DND-41 (cell line): ENCODE results near the gene ST8SIA1.
A peak's percentile ranks its signal among the peaks of the same experiment; 100 is the strongest.

Experiments
- ATAC-seq: fragments of 200-7000 bp; cut with Tn5 transposase; 3 replicates; pipeline ENCODE4 v1.9.1; 2021; ENCODE audit warnings: low read depth; ENCODE audit not compliant: insufficient read depth
- DNase-seq: peaks from one replicate; pipeline ENCODE4 v3.0.0-alpha.2; 2020
- H2AFZ ChIP-seq: 2 replicates; pipeline ENCODE4 v1.6.0; 2012; ENCODE audit warnings: low read depth, low read length
- H3K27ac ChIP-seq: 2 replicates; pipeline ENCODE4 v1.5.1; 2012; ENCODE audit warnings: low read length, inconsistent platforms
- H3K27me3 ChIP-seq: fragments of 200-600 bp; sonication (generic); 2 replicates; pipeline ENCODE4 v1.6.0; 2012; ENCODE audit warnings: low read length, mild to moderate bottlenecking, inconsistent platforms; ENCODE audit not compliant: insufficient read depth, poor library complexity
- H3K36me3 ChIP-seq: 2 replicates; pipeline ENCODE4 v1.5.1; 2012; ENCODE audit warnings: low read length, inconsistent platforms; ENCODE audit not compliant: insufficient read depth
- H3K4me1 ChIP-seq: 2 replicates; pipeline ENCODE4 v1.5.1; 2012; ENCODE audit warnings: mild to moderate bottlenecking, low read length; ENCODE audit not compliant: insufficient read depth
- H3K4me2 ChIP-seq: 2 replicates; pipeline ENCODE4 v1.6.0; 2012; ENCODE audit warnings: mild to moderate bottlenecking, moderate library complexity, low read length, inconsistent platforms; ENCODE audit not compliant: insufficient read depth
- H3K4me3 ChIP-seq, 2 experiments: fragments of 200-600 bp in 1 of 2; shearing (Covaris generic) in 1 of 2; 2 replicates each; pipeline ENCODE4 v1.5.1; 2012 to 2016; ENCODE audit warnings: inconsistent platforms in 2 of 2, low read length in 2 of 2, mild to moderate bottlenecking in 2 of 2, low read depth in 1 of 2, moderate library complexity in 1 of 2
- H3K79me2 ChIP-seq: 2 replicates; pipeline ENCODE4 v1.6.0; 2012; ENCODE audit warnings: low read length, inconsistent platforms; ENCODE audit not compliant: insufficient read depth
- H3K9ac ChIP-seq: 2 replicates; pipeline ENCODE4 v1.6.0; 2012; ENCODE audit warnings: low read depth, mild to moderate bottlenecking, inconsistent platforms, low read length, moderate library complexity
- H3K9me3 ChIP-seq: 2 replicates; pipeline ENCODE4 v1.5.1; 2012; ENCODE audit warnings: low read length, moderate library complexity, mild to moderate bottlenecking, inconsistent platforms; ENCODE audit not compliant: insufficient read depth, severe bottlenecking
- H4K20me1 ChIP-seq: 2 replicates; pipeline ENCODE4 v1.6.0; 2012; ENCODE audit warnings: low read length; ENCODE audit not compliant: insufficient read depth
- CTCF ChIP-seq: IDR thresholded peaks from 2 replicates; pipeline ENCODE4 v1.5.1; 2012; ENCODE audit warnings: borderline replicate concordance, low read length, moderate library complexity, mild to moderate bottlenecking; ENCODE audit not compliant: poor library complexity, severe bottlenecking; ENCODE audit errors: extremely low read depth
- EZH2 ChIP-seq: IDR thresholded peaks from 3 replicates; pipeline ENCODE4 v1.6.1; 2012; ENCODE audit warnings: borderline replicate concordance, low read depth, mild to moderate bottlenecking, moderate library complexity, low read length, inconsistent platforms; ENCODE audit not compliant: severe bottlenecking

The ST8SIA1 gene

GRCh38 chr12:22173177-22173576 is 161.3 kb downstream of the ST8SIA1 start:
- Histone ChIP-seq H3K4me1 (no peaks in the 10 kb centered on the region), H2AFZ (no peak overlapping the region), H3K79me2 (no peaks in the 10 kb centered on the region), H3K9ac (no peak overlapping the region), H3K27ac (no peak overlapping the region), H3K4me3 (no peak overlapping the region), H3K27me3 (no peaks in the 10 kb centered on the region), H3K4me2 (no peak overlapping the region), H3K36me3 (no peaks in the 10 kb centered on the region), H3K9me3 (no peaks in the 10 kb centered on the region), H4K20me1 (no peaks in the 10 kb centered on the region)
- TF ChIP-seq CTCF, result peak; percentile 12
- TF ChIP-seq EZH2, result no peak
- DNase-seq (no peak), ATAC-seq (no peak)

GRCh38 chr12:22172501-22172900 is 162.0 kb downstream of the ST8SIA1 start:
- no peaks in the 10 kb centered on the region for H3K4me1 ChIP-seq
- no peak overlapping the region for H3K27ac ChIP-seq
- H3K79me2 ChIP-seq, result no peaks in the 10 kb centered on the region
- no peak overlapping the region for H3K9ac ChIP-seq
- H2AFZ ChIP-seq, result no peak overlapping the region
- H3K4me2 ChIP-seq, result no peak overlapping the region
- H3K27me3 ChIP-seq, result no peaks in the 10 kb centered on the region
- H3K4me3 ChIP-seq, result no peak overlapping the region
- no peaks in the 10 kb centered on the region for H3K36me3 ChIP-seq
- H3K9me3 ChIP-seq, result no peaks in the 10 kb centered on the region
- no peak for TF ChIP-seq CTCF
- no peak for TF ChIP-seq EZH2
- no peaks in the 10 kb centered on the region for H4K20me1 ChIP-seq
- DNase-seq (no peak), ATAC-seq (no peak)

GRCh38 chr12:22169376-22169775 is 165.1 kb downstream of the ST8SIA1 start:
- Histone ChIP-seq H3K27me3 (no peaks in the 10 kb centered on the region), H3K4me3 (no peak overlapping the region), H4K20me1 (no peaks in the 10 kb centered on the region), H3K36me3 (no peaks in the 10 kb centered on the region), H3K79me2 (no peaks in the 10 kb centered on the region), H3K27ac (no peak overlapping the region), H3K9ac (no peak overlapping the region), H3K9me3 (no peaks in the 10 kb centered on the region), H2AFZ (no peak overlapping the region), H3K4me2 (no peak overlapping the region), H3K4me1 (no peaks in the 10 kb centered on the region)
- no peak for TF ChIP-seq EZH2
- TF ChIP-seq CTCF, result no peak
- no peak for DNase-seq
- peak; percentile 48; the same call in 1 of the 3 replicates for ATAC-seq

GRCh38 chr12:22164139-22164538 is 170.4 kb downstream of the ST8SIA1 start:
- Histone ChIP-seq H3K27me3 (no peaks in the 10 kb centered on the region), H3K79me2 (no peaks in the 10 kb centered on the region), H3K4me1 (no peaks in the 10 kb centered on the region), H3K4me2 (no peak overlapping the region), H3K9ac (no peak overlapping the region), H4K20me1 (no peaks in the 10 kb centered on the region), H3K27ac (no peak overlapping the region), H2AFZ (no peak overlapping the region), H3K36me3 (no peaks in the 10 kb centered on the region), H3K9me3 (no peaks in the 10 kb centered on the region), H3K4me3 (no peak overlapping the region)
- TF ChIP-seq CTCF (no peak), EZH2 (no peak)
- ATAC-seq, result no peak
- DNase-seq, result no peak
